K562 treated with DMSO at 1 percent for 24 hours (cell line): ENCODE measurements around the gene TLCD5. TPM values are rescaled to one million over a fixed set of nuclear protein-coding genes. Genes with fewer than 3 reads are reported as not detected.

Source experiments
- total RNA-seq: library from RNA; unstranded; fragments of 300-600 nt; gene quantifications from 2 replicates; pipeline ENCODE4 v1.2.3, GENCODE V29; 2022; ENCODE audit warnings: low read depth; ENCODE audit not compliant: insufficient read depth

Gene TLCD5
- total RNA-seq, result 1.1 TPM in 2 replicates

GRCh38 chr11:120324932-120325810, at the start of gene TLCD5:
Gene TLCD5, plus strand, starts transcription at chr11:120325299. Its CDS starts 2,143 bp downstream, at chr11:120327442.

GRCh38 chr11:120335908-120336640, 11.0 kb downstream of the TLCD5 start, which contains the start of gene ARHGEF12:
Gene ARHGEF12, plus strand, starts transcription at chr11:120336413. Its CDS starts 831 bp downstream, at chr11:120337244.

Other genes starting within 250 kb of the TLCD5 start
- gene TRIM29, start 187.2 kb upstream of the TLCD5 start, total RNA-seq, result 0.45 and 1.3 TPM in 2 replicates
- gene OAF, start 114.3 kb upstream of the TLCD5 start, total RNA-seq, result 7.0 and 13.2 TPM in 2 replicates
- gene POU2F3, start 85.2 kb upstream of the TLCD5 start, total RNA-seq, result not detected in 2 replicates
- gene ARHGEF12, start 11.1 kb downstream of the TLCD5 start, total RNA-seq, result 30.0 and 34.5 TPM in 2 replicates
- not detected in 2 replicates for gene GRIK4, start 186.4 kb downstream of the TLCD5 start, total RNA-seq